LNCAP (cell line): ENCODE results near the gene NLGN4X.

Source experiments
- TF ChIP-seq, protein P1 (sequence below): fragments of 450-650 bp; IDR thresholded peaks from 2 replicates; pipeline ENCODE4 v1.5.1; 2017; ENCODE audit warnings: mild to moderate bottlenecking

Gene NLGN4X

DNA sequence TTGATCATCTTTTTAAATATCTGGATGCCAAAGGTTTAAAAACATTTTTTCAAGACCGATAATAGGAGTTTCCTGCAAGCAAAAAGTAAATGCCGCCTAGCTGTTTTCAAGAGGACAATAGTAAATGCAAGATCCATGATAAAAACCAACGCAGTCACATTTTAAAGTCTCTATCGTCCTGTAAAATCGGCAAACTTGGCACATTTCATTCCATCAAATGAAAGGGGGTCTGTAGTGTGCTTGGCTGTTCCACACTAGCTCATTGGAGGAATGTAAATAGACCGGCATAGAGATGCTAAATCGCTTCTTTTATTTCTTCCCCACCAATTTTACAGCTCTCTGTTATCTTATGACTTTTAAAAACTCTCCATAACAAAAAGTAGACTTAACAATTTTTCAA is 202.2 kb downstream of the NLGN4X start:
- TF ChIP-seq, protein P1, sequence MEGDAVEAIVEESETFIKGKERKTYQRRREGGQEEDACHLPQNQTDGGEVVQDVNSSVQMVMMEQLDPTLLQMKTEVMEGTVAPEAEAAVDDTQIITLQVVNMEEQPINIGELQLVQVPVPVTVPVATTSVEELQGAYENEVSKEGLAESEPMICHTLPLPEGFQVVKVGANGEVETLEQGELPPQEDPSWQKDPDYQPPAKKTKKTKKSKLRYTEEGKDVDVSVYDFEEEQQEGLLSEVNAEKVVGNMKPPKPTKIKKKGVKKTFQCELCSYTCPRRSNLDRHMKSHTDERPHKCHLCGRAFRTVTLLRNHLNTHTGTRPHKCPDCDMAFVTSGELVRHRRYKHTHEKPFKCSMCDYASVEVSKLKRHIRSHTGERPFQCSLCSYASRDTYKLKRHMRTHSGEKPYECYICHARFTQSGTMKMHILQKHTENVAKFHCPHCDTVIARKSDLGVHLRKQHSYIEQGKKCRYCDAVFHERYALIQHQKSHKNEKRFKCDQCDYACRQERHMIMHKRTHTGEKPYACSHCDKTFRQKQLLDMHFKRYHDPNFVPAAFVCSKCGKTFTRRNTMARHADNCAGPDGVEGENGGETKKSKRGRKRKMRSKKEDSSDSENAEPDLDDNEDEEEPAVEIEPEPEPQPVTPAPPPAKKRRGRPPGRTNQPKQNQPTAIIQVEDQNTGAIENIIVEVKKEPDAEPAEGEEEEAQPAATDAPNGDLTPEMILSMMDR, result no peak

DNA sequence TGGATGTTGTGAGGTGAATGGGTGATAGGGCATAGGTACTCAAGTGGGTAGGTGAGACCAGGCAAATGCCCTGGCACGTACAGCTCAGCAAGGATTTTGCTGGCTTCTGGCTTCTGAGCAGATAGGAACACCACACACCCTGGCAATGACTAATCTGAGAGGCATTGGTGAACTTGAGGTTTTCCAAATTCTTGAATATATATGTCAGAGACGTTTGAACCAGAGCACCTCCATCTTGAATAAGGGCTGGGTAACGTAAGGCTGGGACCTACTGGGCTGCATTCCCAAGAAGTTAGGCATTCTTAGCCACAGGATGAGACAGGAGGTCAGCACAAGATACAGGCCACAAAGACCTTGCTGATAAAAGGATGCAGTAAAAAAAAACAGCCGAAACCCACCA is 204.5 kb downstream of the NLGN4X start:
- TF ChIP-seq, protein P1, result no peak

DNA sequence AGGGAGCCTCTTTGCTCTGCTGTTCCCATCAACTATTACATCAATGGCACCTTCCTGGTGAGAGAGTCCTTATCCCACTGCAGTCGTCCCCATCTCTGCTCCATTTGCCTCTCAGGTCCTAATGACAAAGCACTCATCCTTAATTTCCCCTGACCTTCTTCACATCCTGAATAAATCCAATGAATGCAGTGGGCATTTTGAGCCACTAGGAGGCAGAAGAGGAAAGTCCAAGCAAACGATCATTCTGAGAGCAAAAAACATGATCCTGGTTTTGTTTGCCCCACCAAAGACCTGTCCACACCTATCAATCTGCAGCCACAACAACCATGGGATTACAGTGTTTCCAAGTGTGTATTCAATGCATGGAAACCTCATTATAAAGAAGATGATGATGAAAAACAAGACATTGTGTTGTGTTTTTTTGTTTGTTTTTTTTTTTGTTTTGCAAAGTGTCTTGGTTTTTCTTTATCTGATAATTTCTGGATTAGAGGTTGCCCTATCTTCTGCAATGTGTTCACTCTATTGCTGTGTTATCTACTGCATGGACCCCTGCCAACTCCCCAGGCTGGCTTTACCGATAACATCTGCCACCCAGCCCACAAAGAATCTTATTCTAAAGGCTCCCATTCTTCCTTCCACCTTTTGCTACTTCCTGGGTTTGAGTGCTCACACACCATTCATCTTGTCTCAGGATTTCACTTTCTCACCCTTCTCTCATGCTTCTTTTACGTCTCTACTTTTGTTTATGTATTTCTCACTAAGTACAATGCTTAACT is 207.2 kb downstream of the NLGN4X start:
- TF ChIP-seq, protein P1, result peak; percentile 53

DNA sequence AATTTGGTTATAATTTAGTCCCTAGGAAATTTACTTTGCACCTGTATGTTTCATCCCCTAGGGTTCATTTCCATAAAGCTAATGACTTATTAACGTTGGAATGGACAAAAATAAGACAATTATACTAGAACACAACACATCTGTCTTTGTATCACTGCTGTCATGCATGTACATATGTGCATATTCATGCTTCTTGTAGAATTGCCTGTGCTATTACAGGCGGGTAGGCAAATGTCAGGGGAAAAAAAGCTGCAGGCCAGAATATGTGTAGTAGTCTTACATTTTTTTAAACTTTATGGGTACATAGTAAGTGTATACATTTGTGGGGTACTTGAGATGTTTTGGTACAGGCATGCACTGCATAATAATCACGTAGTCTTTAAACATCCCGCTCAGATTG is 209.6 kb downstream of the NLGN4X start:
- TF ChIP-seq, protein P1, result no peak

DNA sequence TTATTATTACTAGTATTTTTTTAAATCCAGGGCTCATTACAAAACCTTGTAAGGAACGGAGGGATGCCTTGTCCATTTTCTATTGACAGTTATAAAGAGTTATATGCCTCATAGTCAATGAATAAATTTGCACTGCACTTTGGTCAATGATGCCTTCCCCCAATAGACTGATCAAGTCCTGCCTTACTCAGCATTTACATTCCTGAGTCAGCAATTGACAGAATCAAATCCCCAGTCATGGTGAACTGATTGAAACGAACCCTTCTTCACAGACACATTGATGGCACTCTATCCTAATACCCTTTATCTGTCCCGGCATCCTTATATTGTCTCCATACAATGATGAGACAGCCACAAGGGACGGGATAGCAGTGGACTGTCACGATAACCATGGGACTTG is 213.2 kb downstream of the NLGN4X start:
- TF ChIP-seq, protein P1, result no peak

DNA sequence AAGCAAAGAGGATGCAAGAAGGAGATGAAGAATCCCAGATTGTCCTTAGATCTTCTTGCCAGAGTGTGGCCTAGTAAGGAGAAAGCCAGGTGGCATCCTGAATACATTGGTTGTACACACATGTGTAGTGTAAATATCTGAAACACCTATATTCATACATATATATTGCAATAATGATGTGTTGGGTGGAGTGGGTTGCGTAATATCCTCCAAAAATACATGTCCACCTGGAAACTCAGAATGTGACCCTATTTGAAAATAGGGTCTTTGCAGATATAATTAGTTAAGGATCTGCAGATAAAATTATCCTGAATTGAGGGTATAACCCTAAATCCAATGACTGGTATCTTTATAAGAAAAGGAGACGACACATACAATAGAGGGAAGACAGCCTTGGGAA is 216.3 kb downstream of the NLGN4X start:
- TF ChIP-seq, protein P1, result no peak

DNA sequence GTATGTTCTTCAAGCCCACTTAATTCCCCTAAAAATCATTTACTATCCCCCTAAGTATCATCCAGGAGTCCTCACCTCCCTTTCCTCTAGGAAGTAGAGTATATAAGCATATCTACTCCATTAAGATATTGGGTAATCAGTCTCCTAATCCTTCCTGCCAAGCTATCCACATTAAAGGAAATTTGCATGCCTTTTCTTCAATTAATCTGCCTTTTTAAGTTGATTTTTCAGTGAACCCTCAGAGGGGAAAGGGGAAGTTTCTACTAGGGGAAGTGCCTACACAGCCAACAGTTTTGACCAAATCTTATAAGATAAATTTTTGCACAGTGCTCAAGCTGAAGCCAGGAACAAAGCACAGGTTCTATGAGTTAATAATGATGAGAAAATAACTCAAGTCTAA is 222.8 kb downstream of the NLGN4X start:
- TF ChIP-seq, protein P1, result no peak

DNA sequence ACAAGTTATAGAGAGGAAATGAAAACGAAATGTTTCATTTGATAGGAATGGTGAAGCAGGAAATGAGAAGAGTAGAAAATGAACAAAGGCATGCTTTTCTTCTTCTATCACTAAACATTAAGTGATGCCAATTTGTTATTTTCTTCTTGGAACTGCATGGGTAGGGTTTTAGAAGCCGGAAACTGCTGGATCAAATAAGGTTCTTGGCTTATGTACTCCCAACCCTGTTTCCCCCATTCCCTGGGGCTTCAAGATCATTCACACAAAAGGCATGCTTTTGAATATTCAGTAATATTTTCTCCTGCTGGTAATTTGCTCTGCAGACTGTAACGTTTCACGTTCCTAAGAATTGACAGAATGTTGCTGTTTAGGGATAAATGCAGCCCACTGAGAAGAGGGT is 224.1 kb downstream of the NLGN4X start:
- TF ChIP-seq, protein P1, result no peak
